ENCODE results near the gene RBM18. TPM values are rescaled to one million over a fixed set of nuclear protein-coding genes. Genes with fewer than 3 reads are reported as not detected.

Gene RBM18
- total and polyA plus RNA-seq, 9 donors: 8.3 to 25.0 (median 17.0) TPM

DNA sequence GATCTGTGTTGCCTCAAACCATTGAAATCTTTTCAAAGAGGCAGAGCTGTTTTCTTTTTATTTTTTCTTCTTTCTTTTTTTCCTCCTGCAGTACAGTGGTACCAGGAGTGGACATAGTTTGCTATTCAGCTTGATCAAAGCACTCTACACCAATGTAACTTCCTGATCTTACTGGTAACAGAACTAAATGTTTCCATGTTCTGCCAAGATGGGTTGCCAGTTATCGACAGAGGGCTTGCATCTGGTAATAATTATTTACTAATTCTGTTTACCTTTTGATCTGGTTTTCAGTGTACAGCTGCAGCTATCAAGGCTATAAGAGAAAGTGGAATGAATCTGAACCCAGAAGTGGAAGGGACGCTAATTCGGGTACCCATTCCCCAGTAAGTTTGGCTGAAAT is 26.8 kb upstream of the RBM18 start:
- Histone ChIP-seq H3K27me3 (no peaks in the 10 kb centered on the region), H3K27ac (no peak overlapping the region), H3K4me1 (ENCODE audit: insufficient read depth) (no peaks in the 10 kb centered on the region), H3K4me3 (no peak overlapping the region), H3K36me3 (no peaks in the 10 kb centered on the region), H3K9me3 (no peaks in the 10 kb centered on the region)
- DNase-seq: no peak
- intact Hi-C loops (cut with DNase I): no loop called here
- TF ChIP-seq POLR2A (IDR thresholded peaks at IDR 0.05) (no peak), EP300 (IDR thresholded peaks at IDR 0.05) (no peak)
- TF ChIP-seq, protein P1, sequence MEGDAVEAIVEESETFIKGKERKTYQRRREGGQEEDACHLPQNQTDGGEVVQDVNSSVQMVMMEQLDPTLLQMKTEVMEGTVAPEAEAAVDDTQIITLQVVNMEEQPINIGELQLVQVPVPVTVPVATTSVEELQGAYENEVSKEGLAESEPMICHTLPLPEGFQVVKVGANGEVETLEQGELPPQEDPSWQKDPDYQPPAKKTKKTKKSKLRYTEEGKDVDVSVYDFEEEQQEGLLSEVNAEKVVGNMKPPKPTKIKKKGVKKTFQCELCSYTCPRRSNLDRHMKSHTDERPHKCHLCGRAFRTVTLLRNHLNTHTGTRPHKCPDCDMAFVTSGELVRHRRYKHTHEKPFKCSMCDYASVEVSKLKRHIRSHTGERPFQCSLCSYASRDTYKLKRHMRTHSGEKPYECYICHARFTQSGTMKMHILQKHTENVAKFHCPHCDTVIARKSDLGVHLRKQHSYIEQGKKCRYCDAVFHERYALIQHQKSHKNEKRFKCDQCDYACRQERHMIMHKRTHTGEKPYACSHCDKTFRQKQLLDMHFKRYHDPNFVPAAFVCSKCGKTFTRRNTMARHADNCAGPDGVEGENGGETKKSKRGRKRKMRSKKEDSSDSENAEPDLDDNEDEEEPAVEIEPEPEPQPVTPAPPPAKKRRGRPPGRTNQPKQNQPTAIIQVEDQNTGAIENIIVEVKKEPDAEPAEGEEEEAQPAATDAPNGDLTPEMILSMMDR (IDR thresholded peaks at IDR 0.05): no peak
- 80 to 90% (median 84%) methylated on average over 3 of the region's 3 CpGs for WGBS, 3 donors

DNA sequence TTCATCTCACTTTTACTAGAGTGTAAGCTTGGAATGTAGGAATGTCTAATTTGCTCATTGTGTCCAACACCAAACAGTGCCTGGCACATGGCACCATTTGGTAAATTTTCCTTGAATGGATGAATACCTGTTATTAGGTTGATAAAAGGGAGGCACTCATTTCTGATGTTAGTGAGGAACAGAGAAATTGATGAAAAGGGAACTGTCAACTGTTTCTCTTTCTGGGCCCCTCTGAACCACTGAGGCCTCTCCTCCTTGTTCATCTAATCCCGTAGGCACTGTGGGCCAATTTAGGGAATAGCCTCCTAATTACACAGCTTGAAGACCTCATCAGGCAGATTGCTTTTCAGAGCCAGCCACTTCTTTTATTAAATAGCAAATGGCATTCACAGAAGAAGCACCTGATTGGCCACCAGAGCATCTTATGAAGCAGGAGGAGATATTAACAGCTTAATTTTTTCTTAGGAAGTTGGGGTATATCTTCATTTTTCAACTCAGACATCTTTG is 22.6 kb upstream of the RBM18 start:
- H3K4me1 ChIP-seq (ENCODE audit: insufficient read depth): no peaks in the 10 kb centered on the region
- H3K4me3 ChIP-seq: no peak overlapping the region
- WGBS, 3 donors: 83 to 90% (median 90%) methylated on average over 1 of the region's 1 CpG
- DNase-seq: no peak
- intact Hi-C loops (cut with DNase I): no loop called here
- H3K9me3 ChIP-seq: no peaks in the 10 kb centered on the region
- TF ChIP-seq, protein P1 (IDR thresholded peaks at IDR 0.05): no peak
- TF ChIP-seq EP300 (IDR thresholded peaks at IDR 0.05) (no peak), POLR2A (IDR thresholded peaks at IDR 0.05) (no peak)
- H3K36me3 ChIP-seq: no peaks in the 10 kb centered on the region
- no peaks in the 10 kb centered on the region for H3K27me3 ChIP-seq
- no peak overlapping the region for H3K27ac ChIP-seq

DNA sequence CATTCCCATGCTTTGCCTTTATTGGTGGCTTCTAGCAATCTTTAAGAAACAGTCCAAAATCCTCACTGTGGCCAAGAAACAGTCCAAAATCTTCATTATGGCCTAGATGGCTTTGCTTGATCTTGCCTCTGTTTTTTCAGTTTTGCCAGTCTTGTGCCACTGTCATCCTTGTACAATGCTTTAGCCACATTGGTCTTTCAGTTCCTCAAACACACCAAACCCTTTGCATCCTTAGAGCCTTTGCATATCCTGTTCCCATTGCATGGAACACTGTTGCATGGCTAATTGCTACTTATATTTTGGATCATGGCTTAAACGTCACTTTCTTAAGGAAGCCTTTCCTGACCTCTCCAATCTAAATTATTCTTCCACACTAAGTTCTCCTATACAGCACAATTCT is 22.1 kb upstream of the RBM18 start:
- Histone ChIP-seq H3K4me1 (ENCODE audit: insufficient read depth) (no peaks in the 10 kb centered on the region), H3K27ac (no peak overlapping the region), H3K27me3 (no peaks in the 10 kb centered on the region), H3K4me3 (no peak overlapping the region), H3K36me3 (no peaks in the 10 kb centered on the region), H3K9me3 (no peaks in the 10 kb centered on the region)
- intact Hi-C loops (cut with DNase I): no loop called here
- no peak for DNase-seq
- TF ChIP-seq POLR2A (IDR thresholded peaks at IDR 0.05): no peak
- no peak for TF ChIP-seq EP300 (IDR thresholded peaks at IDR 0.05)
- TF ChIP-seq, protein P1 (IDR thresholded peaks at IDR 0.05): no peak
- 89 to 92% (median 90%) methylated on average over 1 of the region's 1 CpG for WGBS, 3 donors

DNA sequence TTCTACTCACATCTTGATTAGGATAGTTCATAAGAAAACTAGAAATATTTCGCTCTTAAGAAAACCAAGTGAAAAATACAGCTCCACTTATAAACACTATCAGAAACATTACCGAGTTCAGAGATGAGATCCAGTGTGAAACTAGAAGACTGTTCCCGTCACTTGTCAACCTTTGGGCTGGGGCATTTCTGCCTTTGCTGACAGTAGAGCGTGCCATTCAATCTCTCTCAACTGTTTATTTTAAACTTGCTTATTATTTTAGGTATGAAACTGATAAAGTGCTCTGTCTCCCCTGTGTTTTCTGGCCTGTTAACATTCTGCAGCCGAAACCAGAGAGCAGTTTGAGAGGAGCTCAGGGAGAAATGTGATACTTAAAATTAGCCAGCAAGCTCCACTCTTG is 16.7 kb upstream of the RBM18 start:
- H3K9me3 ChIP-seq: peaks cover 0 to 3% of the 10 kb centered on the region in 2 donors
- H3K36me3 ChIP-seq: no peaks in the 10 kb centered on the region
- no peaks in the 10 kb centered on the region for H3K4me1 ChIP-seq (ENCODE audit: insufficient read depth)
- intact Hi-C loops (cut with DNase I): no loop called here
- WGBS, 3 donors: 88 to 94% (median 94%) methylated on average over 5 of the region's 5 CpGs
- no peak overlapping the region for H3K27ac ChIP-seq
- no peak for TF ChIP-seq EP300 (IDR thresholded peaks at IDR 0.05)
- TF ChIP-seq, protein P1 (IDR thresholded peaks at IDR 0.05): no peak
- no peak for TF ChIP-seq POLR2A (IDR thresholded peaks at IDR 0.05)
- no peaks in the 10 kb centered on the region for H3K27me3 ChIP-seq
- no peak for DNase-seq
- H3K4me3 ChIP-seq: no peak overlapping the region
